Dedifferentiated amniotic fluid mesenchymal stem cell (primary cell): Measurements from ENCODE around the gene ZNF773.
"Not testable (repeated sequence)": the region's sequence is repeated elsewhere in the genome, so short reads cannot be mapped to it uniquely, and the experiment has no call there.

Source experiments
- DNase-seq: peaks from one replicate; pipeline ENCODE4 v3.0.0-alpha.2; 2016; ENCODE audit errors: extremely low spot score

The ZNF773 gene

DNA sequence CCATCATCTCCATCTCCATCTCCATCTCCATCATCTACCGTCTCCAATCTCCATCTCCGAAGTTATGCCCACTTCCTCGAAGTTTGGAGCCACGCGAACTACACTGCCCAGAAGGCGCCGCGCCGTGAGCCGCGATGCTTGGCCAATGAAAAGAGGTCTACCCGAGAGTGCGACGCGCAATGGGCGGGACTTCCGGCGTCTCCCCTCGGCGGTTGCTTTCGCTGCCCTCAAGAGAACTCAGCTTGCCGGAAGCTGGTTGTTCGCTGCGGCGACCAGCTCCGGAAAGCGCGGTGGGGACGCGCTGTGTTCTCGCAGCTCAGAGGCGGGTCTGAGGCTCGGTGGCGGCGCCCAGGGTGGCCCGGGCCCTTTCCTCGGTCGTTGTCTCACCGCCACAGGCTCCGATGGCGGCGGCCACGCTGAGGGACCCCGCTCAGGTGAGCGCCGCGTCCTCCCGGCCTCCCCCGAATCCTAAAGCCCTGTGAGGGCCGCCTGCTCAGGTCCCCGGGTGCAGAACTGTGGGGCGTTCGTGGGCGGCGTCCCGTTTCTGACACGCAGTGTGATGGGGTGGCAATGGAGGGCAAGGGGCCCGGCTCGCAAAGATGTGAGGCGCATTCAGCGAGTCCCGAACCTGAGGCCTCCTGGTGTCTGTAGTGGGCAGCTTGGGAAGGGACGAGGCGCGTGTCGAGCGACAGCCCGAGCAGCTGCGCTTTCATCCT is at the start of gene ZNF773:
ZNF773 (plus strand) TSS at position 259 of the 716 bp plus-strand sequence; CDS start at position 402, 143 bp downstream.
- peak; percentile 96 for DNase-seq

DNA sequence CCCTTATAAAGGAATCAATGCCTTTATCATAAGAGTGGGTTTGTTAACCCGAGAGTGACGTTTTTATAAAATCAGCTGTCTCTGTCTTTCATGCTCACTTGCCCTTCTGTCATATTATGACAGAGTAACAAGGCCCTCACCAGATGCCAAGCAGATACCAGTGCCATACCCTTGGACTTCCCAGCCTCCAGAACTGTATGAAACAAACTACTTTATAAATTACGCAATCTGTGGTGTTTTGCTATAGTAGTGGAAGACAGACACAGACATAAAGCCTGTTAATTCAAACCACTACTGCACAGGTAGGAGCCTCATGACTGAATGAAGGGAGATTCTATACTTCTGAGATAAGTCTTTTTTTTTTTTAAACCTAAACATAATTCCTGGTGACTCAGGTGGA is 47.4 kb upstream of the ZNF773 start:
- DNase-seq = no peak

DNA sequence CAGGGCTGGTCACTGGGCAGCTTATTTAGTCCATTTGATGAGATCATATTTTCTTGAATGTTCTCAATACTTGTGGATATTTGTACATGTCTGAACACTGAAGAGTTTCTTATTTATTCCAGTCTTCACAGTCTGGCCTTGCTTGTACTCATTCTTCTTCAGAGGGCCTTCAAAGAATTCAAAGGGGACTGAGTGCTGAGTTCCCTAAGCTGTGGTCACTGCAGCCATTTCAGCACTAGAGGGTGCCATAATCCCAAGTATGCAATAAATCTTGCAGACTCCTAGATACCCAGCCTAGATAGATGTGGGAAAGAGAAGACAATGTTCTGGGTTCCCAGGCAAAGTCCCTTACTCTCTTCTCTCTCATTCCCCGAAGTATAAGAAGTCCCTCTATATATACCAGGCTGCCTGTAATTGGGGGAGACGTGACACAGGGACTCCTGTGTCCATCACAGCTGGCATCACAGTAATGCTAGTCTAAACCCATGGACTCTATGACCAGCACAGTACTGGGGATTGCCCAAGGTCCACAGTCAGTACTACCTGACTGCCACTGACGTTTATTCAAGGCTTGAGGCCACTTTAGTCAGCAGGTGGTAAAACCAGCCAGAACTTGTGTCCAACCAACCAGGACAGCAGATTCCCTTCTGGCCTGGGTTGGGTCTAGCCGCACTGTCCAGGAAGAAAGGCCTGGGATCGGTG is 33.9 kb upstream of the ZNF773 start:
- DNase-seq = no peak

DNA sequence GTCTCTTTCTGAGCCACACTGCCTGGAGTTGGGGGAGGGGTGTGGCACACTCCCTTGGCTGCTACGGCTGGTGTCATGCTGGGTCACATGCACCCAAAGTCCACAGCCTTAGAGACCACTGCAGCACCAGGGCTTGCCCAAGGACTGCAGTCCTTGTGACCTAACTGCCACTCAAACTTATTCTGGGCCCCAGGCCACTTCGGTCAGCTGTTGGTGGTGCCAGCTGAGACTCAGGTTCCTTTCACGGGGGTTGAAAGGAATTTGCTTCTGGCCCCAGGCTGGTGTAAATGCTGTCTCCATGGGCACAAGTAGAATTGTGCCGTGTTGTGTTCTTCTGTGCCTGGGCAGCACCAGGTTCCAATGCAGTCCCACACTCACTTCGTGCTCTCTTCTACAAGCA is 33.2 kb upstream of the ZNF773 start:
- DNase-seq = no peak

DNA sequence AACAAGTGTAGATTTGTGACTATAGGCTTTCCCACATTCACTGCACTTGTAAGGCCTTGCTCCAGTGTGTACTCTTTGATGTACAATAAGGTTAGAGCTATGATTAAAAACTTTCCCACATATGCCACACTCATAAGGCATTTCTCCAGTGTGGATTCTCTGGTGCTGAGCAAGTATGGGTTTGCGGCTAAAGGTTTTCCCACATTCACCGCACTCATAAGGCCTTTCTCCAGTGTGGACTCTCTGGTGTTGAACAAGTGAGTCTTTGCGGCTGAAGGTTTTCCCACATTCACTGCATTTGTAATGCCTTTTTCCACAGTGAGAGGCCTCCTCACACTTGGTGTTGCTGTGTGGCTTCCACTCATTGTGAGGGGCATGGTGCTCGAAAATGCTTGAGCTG is 26.1 kb upstream of the ZNF773 start:
- DNase-seq = no peak

DNA sequence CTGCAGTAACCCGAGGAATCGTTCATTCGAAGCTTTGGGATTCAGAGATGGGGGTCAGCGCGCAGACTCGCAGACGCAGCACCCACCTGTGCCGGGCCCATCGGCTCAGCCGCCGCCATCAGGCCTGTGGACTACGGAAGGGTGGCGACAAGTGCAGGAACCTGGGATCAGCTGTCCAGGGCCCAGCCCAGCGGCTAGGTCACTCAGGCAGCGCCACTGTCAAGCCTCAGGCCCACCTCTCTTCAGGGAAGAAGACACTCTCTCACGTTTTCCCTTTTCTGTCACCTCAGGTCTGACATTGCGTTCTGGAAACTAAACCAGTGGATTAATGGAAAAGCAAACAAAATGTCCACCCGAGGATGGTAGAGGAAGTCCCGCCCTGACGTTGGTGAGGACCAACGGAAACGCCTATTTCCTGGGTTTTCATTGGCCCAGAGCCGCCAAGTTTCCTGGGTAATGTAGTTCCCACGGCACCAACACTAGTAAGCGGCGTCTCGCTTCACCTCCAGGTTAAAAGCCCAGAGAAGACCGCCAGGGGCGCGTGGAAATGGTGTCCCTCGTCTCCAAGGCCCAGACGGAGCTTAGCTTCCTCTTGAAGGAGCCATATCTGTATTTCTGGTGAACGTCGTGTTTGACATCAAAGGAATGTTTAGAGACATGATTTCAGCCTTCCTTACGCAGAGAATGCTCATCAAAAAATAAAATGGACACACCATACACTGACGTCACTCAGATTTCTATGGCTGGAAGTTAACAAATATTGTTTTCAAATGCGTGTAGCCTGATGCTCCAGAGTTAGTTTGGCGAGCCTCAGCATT is 22.3 kb upstream of the ZNF773 start, which contains the start of gene ZNF772:
ZNF772 (minus strand) TSS at position 376 of the 818 bp plus-strand sequence; CDS start at position 119, 257 bp downstream.
- DNase-seq = peak; percentile 98

DNA sequence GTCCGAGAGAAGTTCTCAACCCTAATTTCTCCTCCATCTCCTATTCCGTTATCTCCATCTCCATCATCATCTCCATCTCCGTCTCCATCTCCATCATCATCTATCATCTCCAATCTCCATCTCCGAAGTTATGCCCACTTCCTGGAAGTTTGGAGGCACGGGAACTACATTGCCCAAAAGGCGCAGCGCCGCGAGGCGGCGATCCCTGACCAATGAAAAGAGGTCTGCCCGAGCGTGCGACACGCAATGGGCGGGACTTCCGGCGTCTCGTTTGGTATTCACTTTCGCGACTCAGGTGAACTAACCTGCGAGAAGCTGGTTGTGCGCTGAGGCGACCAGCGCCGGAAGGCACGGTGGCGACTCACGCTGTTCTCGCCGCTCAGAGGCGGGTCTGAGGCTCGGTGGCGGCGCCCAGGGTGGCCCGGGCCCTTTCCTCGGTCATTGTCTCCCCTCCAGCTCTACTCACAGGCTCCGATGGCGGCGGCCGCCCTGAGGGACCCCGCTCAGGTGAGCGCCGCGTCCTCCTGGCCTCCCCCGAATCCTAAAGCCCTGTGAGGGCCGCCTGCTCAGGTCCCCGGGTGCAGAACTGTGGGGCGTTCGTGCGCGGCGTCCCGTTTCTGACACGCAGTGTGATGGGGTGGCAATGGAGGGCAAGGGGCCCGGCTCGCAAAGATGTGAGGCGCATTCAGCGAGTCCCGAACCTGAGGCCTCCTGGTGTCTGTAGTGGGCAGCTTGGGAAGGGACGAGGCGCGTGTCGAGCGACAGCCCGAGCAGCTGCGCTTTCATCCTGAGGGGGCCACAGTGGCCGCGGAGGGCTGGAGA is 12.1 kb upstream of the ZNF773 start, which contains the start of gene ZNF419:
ZNF419 (plus strand) TSS at position 274 of the 822 bp plus-strand sequence; CDS start at position 475, 201 bp downstream.
- DNase-seq = peak; percentile 80

DNA sequence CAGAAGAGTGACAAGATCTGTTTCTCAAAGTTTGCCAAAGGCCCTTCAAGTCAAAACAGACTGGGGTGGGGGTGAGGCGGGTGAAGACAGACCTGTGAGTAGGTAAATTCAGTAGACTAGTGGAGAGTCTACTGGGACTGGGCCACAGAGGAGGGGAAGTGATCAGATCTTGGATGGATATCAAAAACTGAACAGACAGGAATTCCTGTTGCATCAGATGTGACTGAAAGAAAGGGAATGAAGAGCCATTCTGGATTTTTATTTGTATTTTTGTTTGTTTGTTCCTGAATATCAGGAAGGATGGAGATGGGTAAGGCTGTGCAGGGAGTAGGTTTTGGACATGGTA is 11.5 kb upstream of the ZNF773 start:
- DNase-seq = not testable (repeated sequence)

DNA sequence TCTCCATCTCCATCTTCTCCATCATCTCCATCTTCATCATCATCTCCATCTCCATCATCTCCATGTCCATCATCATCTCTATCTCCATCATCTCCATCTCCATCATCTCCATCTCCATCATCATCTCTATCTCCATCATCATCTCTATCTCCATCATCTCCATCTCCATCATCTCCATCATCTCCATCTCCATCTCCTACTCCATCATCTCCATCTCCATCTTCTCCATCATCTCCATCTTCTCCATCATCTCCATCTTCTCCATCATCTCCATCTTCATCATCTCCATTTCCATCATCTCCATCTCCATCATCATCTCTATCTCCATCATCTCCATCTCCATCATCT is 432 bp upstream of the ZNF773 start:
- DNase-seq = not testable (repeated sequence)

DNA sequence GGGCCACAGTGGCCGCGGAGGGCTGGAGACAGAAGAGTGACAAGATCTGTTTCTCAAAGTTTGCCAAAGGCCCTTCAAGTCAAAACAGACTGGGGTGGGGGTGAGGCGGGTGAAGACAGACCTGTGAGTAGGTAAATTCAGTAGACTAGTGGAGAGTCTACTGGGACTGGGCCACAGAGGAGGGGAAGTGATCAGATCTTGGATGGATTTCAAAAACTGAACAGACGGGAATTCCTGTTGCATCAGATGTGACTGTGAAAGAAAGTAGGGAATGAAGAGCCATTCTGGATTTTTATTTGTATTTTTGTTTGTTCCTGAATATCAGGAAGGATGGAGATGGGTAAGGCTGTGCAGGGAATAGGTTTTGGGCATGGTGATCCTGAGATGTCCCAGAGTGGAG is 662 bp downstream of the ZNF773 start:
- peak; percentile 62 for DNase-seq

DNA sequence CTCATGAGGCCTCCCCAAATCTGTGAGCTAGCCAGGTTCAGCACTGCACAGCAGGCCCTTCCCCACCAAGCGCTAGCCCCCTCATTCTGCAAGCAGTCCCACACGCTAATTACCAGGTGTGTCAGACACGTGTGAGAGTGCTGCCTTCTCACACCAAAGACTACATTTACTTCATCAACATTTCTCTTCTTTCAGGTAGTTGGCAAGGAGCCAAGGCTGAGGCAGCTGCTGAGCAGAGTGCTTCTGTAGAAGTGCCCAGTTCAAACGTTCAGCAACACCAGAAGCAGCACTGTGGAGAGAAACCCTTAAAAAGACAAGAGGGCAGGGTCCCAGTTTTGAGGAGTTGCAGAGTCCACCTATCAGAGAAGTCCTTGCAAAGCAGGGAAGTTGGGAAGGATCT is 6.4 kb downstream of the ZNF773 start:
- DNase-seq = no peak

DNA sequence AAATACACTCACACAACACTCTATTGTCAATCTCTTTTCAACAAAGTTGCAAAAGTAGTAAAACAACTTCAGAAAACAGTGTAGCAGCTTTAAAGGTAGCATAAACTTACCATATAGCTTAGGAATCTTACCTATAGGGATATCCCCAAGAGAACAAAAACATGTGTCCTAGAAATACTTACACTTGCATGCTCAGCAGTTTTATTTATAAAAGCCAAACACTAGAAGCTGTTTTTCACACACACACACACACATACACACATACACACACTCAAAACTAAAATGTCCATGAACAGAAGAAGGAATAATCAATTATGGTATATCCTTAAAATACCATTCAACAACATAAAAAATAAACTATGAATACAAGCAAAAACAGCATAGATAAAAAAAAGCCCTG is 11.7 kb downstream of the ZNF773 start:
- DNase-seq = no peak

DNA sequence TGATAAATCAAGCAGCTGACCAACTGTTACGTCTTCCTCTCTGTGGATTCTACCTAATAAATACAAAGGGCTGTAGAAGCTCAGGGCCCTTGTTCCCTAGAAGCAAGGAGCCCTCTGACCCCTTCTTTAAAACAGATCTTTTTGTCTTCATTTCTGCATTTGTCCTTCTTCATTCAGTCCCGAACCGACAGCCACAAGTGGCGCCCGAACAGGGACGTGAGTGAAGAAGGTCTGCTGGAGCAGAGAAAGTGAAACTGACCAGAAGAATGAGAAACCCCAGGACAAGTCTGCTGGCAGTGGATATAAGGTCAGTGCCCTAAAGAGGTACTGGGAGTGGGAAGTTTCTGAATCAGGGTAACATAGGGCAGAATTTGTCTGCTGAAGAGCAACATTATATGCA is 13.1 kb downstream of the ZNF773 start:
- no peak for DNase-seq

DNA sequence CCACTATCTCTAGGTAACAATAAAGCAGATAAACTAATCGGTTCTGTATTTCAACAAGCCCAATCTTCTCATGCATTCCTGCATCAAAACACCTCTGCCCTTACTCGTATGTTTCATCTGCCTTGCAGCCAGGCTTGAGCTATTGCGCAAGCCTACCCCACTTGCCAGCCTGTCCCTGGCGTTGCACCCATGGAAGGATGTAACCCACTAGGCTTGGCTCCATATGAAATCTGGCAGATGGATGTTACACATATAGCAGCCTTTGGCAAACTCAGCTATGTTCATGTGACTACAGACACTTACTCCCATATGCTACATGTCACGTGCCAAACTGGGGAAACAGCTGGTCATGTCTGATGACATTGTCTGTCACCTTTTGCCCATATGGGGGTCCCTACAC is 15.5 kb downstream of the ZNF773 start:
- DNase-seq = no peak

DNA sequence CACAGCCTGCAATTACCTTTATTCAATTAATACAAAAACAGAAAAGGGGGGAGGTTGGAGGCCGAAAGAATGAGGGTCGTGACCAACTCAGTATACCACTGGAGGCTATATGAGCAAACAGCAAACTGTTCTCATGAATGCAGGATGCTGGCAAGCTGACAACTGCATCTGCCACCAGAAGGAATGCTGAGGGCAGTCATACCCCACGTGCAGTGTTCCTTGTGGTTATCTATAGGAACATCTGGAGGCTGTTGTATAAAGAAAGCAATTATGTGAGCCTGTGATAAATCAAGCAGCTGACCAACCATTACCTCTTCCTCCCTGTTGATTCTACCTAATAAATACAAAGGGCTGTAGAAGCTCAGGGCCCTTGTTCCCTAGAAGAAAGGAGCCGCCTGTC is 18.3 kb downstream of the ZNF773 start:
- not testable (repeated sequence) for DNase-seq

DNA sequence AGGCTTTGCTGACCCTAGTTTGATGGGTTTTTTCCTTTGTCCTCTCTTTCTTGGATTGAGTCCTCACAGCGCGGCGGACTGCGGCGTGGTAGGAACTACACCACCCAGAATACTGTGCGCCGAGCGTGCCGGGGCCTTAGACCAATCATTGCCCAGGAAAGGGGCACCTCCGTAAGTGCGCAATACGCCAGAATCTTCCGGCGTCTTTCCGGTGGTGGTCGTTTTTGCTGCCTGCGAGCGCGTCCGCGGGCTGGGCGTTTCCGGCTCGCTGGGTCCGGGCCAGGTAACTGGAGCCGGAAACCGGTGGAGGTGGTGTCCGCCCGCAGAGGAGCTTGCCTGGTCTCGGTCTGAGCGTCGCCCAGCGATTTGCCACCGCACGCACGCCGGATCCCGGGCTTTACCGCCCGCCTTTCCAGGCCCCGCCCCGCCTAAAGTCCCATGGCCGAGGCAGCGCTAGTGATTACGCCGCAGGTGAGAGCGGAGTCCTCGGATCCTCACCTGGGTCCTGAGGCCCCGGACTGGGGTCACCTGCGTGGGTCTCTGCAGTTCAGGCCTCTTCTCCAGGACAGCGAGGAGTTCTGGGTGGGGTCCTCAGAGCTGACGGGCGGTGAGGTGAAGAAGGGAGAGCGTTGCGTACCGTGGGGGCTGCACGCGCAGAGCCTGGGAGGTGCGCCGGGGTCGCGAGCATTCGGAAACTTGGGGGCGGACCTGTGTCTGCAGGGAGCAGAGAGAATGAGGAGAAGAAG is 27.6 kb downstream of the ZNF773 start, which contains the start of gene ZNF549:
ZNF549 (plus strand) TSS at position 221 of the 746 bp plus-strand sequence; CDS start at position 439, 218 bp downstream.
- DNase-seq = peak; percentile 90

DNA sequence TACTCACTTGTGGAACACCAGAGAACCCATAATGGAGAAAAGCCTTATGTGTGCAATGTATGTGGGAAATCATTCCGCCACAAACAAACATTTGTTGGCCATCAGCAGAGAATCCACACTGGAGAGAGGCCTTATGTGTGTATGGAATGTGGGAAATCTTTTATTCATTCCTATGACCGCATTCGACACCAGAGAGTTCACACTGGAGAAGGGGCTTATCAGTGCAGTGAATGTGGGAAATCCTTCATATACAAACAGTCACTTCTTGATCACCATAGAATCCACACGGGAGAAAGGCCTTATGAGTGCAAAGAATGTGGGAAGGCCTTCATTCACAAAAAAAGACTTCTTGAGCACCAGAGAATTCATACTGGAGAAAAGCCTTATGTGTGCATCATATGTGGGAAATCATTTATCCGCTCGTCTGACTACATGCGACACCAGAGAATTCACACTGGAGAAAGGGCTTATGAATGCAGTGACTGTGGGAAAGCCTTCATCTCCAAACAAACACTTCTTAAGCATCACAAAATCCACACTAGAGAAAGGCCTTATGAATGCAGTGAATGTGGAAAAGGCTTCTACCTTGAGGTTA is 38.3 kb downstream of the ZNF773 start:
- no peak for DNase-seq

DNA sequence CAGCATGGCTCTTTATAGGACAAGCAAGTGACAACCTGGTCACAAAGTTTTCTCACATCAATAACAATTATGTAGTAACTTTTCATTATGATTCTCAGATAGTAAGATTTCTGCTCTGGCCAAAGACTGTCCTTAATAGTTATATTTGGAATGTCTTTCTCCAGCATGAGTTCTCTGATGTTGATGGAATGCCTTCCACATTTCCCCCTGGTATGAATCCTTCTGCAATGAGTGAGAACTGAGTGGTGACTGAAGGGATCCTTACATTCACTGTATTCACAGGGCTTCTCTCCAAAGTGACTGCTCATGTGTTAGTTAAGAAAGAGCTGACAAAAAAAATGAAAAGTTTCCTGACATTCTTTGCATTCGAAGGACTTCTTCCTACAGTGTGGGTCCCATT is 46.8 kb downstream of the ZNF773 start:
- no peak for DNase-seq

DNA sequence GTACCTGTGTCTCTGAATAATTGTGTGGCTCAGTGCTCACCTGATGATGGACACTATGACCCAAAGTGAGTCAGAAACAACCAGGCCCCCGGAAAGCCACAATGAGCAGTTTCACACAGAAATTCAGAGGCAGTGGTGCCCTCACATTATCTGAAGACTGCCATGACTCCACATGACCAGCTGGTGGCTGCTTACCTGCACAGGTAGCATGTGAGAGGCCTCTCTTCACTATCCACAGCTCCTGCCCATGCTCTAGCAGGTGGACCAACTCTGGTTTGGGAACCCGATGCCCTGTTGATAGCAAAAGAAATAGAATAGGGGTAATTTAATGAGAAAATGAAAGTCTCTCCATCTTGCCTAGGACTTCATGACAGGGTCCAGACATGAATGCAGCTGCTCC is 52.7 kb downstream of the ZNF773 start:
- DNase-seq = no peak

DNA sequence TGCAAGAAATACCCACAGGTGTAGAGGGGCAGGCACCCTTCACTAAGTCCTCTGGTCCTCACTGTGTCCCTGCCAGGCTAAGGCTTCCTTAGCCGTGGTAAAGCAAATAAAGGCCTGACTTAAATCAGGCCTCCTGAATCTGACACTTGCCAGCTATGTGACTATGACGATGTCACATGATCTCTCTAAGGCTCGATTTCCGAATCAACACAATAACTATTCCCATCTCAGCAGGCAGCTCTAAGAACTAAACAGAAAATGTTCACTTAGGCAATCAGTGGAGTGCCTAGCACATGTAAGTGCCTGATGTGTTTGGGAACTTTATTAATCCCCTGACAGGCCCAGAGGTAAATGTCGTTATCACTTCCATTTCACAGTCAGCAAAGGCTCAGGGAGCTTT is 57.9 kb downstream of the ZNF773 start:
- DNase-seq = no peak
